ENCODE data around the gene TMEM185B.

DNA sequence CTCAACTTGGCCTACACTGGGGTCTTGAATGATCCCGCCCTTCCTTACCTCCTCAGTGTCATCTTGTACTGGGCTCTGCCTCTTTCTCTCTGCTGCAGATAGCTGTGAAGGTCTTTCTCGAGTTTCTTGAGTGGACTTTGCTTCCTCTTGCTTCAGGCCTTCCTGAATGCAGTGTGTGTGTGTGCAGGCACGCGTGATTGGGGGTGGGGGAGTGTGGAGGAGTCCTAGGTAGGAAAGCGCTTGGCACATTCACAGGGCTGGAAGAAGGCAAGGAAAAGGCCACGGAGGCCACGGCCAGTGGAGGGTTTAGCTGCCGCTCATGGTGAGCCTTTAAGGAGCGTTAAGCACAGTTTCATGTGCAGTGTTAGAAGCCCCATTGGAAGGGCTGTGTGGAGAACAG is 35.0 kb upstream of the TMEM185B start:
- no peak for TF ChIP-seq CTCF (IDR thresholded peaks at IDR 0.05)
- no peak for TF ChIP-seq POLR2A (IDR thresholded peaks at IDR 0.05)

Measured in lower leg skin (tissue), 3 donors.